PC-3 (cell line): Measurements from ENCODE around the gene NRIP2. TPM values are rescaled to one million over a fixed set of nuclear protein-coding genes. Genes with fewer than 3 reads are reported as not detected.

Source experiments
- ATAC-seq: fragments of 200-7000 bp; cut with Tn5 transposase; 2 replicates; pipeline ENCODE4 v1.9.1; 2020; ENCODE audit warnings: mild to moderate bottlenecking, moderate library complexity
- BruUV-seq: library from RNA; stranded (reverse); fragments of 400-500 nt; replicated peaks from 2 replicates; lab custom pipeline; 2021; lab: Mats Ljungman, UMichigan
- CTCF ChIA-PET: fragments of 300-600 bp; sonication (Branson Sonifier 250); formaldehyde crosslinking; loops from one replicate; lab custom pipeline; 2022; ENCODE audit warnings: antibody characterized with exemption; lab: Charles Lee
- POLR2A ChIA-PET: fragments of 300-600 bp; sonication (Branson Sonifier 250); formaldehyde crosslinking; loops from one replicate; lab custom pipeline; 2022; ENCODE audit warnings: antibody characterized with exemption; ENCODE audit not compliant: unreplicated experiment; lab: Charles Lee
- DNase-seq: peaks from one replicate; pipeline ENCODE4 v3.0.0-alpha.2; 2015
- H2AFZ ChIP-seq: fragments of 300-600 bp; sonication (generic); 2 replicates; pipeline ENCODE4 v1.6.0; 2016; ENCODE audit warnings: antibody characterized with exemption, low read length
- H3F3A ChIP-seq: fragments of 300-600 bp; sonication (generic); one replicate; pipeline ENCODE4 v1.6.0; 2017; ENCODE audit warnings: antibody characterized with exemption, low read length, control low read depth, mild to moderate bottlenecking; ENCODE audit not compliant: unreplicated experiment
- H3K27ac ChIP-seq: fragments of 300-600 bp; sonication (generic); 2 replicates; pipeline ENCODE4 v1.5.1; 2016; ENCODE audit warnings: mild to moderate bottlenecking, low read length
- H3K27me3 ChIP-seq: fragments of 300-600 bp; sonication (generic); 2 replicates; pipeline ENCODE4 v1.6.1; 2016; ENCODE audit warnings: low read length, mixed read lengths
- H3K36me3 ChIP-seq: fragments of 300-600 bp; sonication (generic); 2 replicates; pipeline ENCODE4 v1.6.1; 2016; ENCODE audit warnings: low read depth, mixed run types, low read length, mixed read lengths
- H3K4me1 ChIP-seq: fragments of 300-600 bp; sonication (generic); 2 replicates; pipeline ENCODE4 v1.5.1; 2016; ENCODE audit warnings: low read length; ENCODE audit not compliant: insufficient read depth
- H3K4me2 ChIP-seq: fragments of 300-600 bp; sonication (generic); 2 replicates; pipeline ENCODE4 v1.6.0; 2016; ENCODE audit warnings: low read length
- H3K4me3 ChIP-seq: fragments of 300-600 bp; sonication (generic); 2 replicates; pipeline ENCODE4 v1.5.1; 2016; ENCODE audit warnings: mild to moderate bottlenecking, low read length, mixed read lengths
- H3K79me2 ChIP-seq: fragments of 300-600 bp; sonication (generic); 2 replicates; pipeline ENCODE4 v1.6.1; 2017; ENCODE audit warnings: low read length, mixed read lengths
- H3K9ac ChIP-seq: fragments of 300-600 bp; sonication (generic); 2 replicates; pipeline ENCODE4 v1.6.0; 2016; ENCODE audit warnings: mild to moderate bottlenecking, low read length
- H3K9me2 ChIP-seq: fragments of 300-600 bp; sonication (generic); replicated peaks from 2 replicates; pipeline ENCODE4 v1.6.1; 2016; ENCODE audit warnings: mixed run types, low read length, mixed read lengths
- H3K9me3 ChIP-seq: fragments of 300-600 bp; sonication (generic); 2 replicates; pipeline ENCODE4 v1.6.1; 2016; ENCODE audit warnings: low read length, mixed read lengths
- H4K20me1 ChIP-seq: fragments of 300-600 bp; sonication (generic); 2 replicates; pipeline ENCODE4 v1.6.1; 2016; ENCODE audit warnings: low read length, mixed read lengths
- CTCF ChIP-seq: fragments of 300-600 bp; sonication (generic); conservative IDR thresholded peaks from 2 replicates; pipeline ENCODE4 v1.5.1; 2017; ENCODE audit warnings: antibody characterized with exemption, low read depth, mild to moderate bottlenecking, low read length
- EZH2 ChIP-seq: fragments of 300-600 bp; sonication (generic); IDR thresholded peaks from one replicate; pipeline ENCODE4 v1.6.1; 2017; ENCODE audit warnings: antibody characterized with exemption, mild to moderate bottlenecking, low read length; ENCODE audit not compliant: unreplicated experiment
- EZH2phosphoT487 ChIP-seq: fragments of 300-600 bp; sonication (generic); IDR thresholded peaks from 2 replicates; pipeline ENCODE4 v1.6.1; 2018; ENCODE audit warnings: mild to moderate bottlenecking, antibody characterized with exemption, low read length, borderline replicate concordance
- intact Hi-C: fragments of 100-400 bp; cut with micrococcal nuclease; formaldehyde crosslinking; loops from 2 replicates; pipeline ENCODE4 v1.9.0; 2023
- total RNA-seq: library from RNA; depleted of rRNA; stranded (reverse); fragments of >200 nt; gene quantifications from 2 replicates; pipeline ENCODE4 v1.2.3, GENCODE V29; 2014

NRIP2 gene
- total RNA-seq, 1 experiment from 2014 or later: not detected

- Histone ChIP-seq H3K79me2 (no peaks in the 10 kb centered on the region), H3K4me2 (no peak overlapping the region), H3K36me3 (peaks cover 17% of the 10 kb centered on the region; the same call in 1 of the 2 replicates), H3K9ac (no peak overlapping the region), H3F3A (no peaks in the 10 kb centered on the region), H3K9me2 (no peaks in the 10 kb centered on the region), H3K4me1 (no peaks in the 10 kb centered on the region), H4K20me1 (no peaks in the 10 kb centered on the region), H3K27ac (no peak overlapping the region), H3K27me3 (no peaks in the 10 kb centered on the region), H3K4me3 (no peak overlapping the region), H3K9me3 (no peaks in the 10 kb centered on the region), H2AFZ (no peak overlapping the region)
- no peak for TF ChIP-seq EZH2
- no peak for TF ChIP-seq CTCF
- no peak for TF ChIP-seq EZH2phosphoT487
- ATAC-seq (peak; percentile 56), DNase-seq (peak; percentile 19)
- no TSS peak for BruUV-seq
- ChIA-PET POLR2A (no interaction called here), CTCF (no interaction called here)
- intact Hi-C loops: no loop called here
Measured at GRCh38 chr12:2856051-2856450, 21.2 kb upstream of the NRIP2 start.

- Histone ChIP-seq H3K9me3 (no peaks in the 10 kb centered on the region), H3K27ac (no peak overlapping the region), H3K4me1 (no peaks in the 10 kb centered on the region), H4K20me1 (no peaks in the 10 kb centered on the region), H3K9me2 (no peaks in the 10 kb centered on the region), H2AFZ (no peak overlapping the region), H3K4me2 (no peak overlapping the region), H3K9ac (no peak overlapping the region), H3K27me3 (no peaks in the 10 kb centered on the region), H3F3A (no peaks in the 10 kb centered on the region), H3K4me3 (no peak overlapping the region), H3K36me3 (peaks cover 17% of the 10 kb centered on the region; the same call in 1 of the 2 replicates), H3K79me2 (no peaks in the 10 kb centered on the region)
- CTCF ChIA-PET: no interaction called here
- TF ChIP-seq EZH2 (no peak), EZH2phosphoT487 (no peak), CTCF (no peak)
- intact Hi-C loops: no loop called here
- ATAC-seq (no peak), DNase-seq (no peak)
- POLR2A ChIA-PET: no interaction called here
- BruUV-seq: no TSS peak
Measured at GRCh38 chr12:2855546-2855945, 20.7 kb upstream of the NRIP2 start.

GRCh38 chr12:2854669-2855453 lies 20.0 kb upstream of the NRIP2 start:
- DNase-seq: no peak
- Histone ChIP-seq H4K20me1 (no peaks in the 10 kb centered on the region), H3K27me3 (no peaks in the 10 kb centered on the region), H3F3A (no peaks in the 10 kb centered on the region), H3K4me1 (no peaks in the 10 kb centered on the region), H2AFZ (no peak overlapping the region), H3K79me2 (no peaks in the 10 kb centered on the region), H3K36me3 (peaks cover 15% of the 10 kb centered on the region; the same call in 1 of the 2 replicates), H3K4me2 (no peak overlapping the region), H3K27ac (no peak overlapping the region), H3K9me2 (no peaks in the 10 kb centered on the region), H3K4me3 (no peak overlapping the region), H3K9ac (no peak overlapping the region), H3K9me3 (no peaks in the 10 kb centered on the region)
- ChIA-PET POLR2A (no interaction called here), CTCF (no interaction called here)
- intact Hi-C loops: no loop called here
- BruUV-seq: no TSS peak
- no peak for ATAC-seq
- TF ChIP-seq EZH2: no peak
- no peak for TF ChIP-seq CTCF
- no peak for TF ChIP-seq EZH2phosphoT487
